ENCODE results near the gene FRMD1.

GRCh38 chr6:168122011-168122410 lies 43.0 kb upstream of the FRMD1 start:
- TF ChIP-seq EZH2 (IDR thresholded peaks at IDR 0.05; ENCODE audit: borderline replicate concordance) (no peak), CTCF (IDR thresholded peaks at IDR 0.05; ENCODE audit: poor library complexity) (no peak), EZH2phosphoT487 (IDR thresholded peaks at IDR 0.05; ENCODE audit: low read depth, severe bottlenecking, unreplicated experiment) (no peak)

All from hepatocyte (in vitro differentiated cells).